H1 (cell line): ENCODE results near the gene CUBN. TPM values are rescaled to one million over a fixed set of nuclear protein-coding genes. Genes with fewer than 3 reads are reported as not detected.
A peak's percentile ranks its signal among the peaks of the same experiment; 100 is the strongest.

Experiments used
- CTCF ChIA-PET: fragments of 300-600 bp; sonication (Branson Sonifier 250); formaldehyde crosslinking; loops from one replicate; lab custom pipeline; 2021; ENCODE audit not compliant: partially characterized antibody; lab: Charles Lee
- POLR2A ChIA-PET: fragments of 300-600 bp; sonication (Branson Sonifier 250); formaldehyde crosslinking; loops from one replicate; lab custom pipeline; 2021; ENCODE audit warnings: inconsistent platforms; ENCODE audit not compliant: partially characterized antibody; lab: Charles Lee
- DNase-seq, 2 experiments: peaks; one replicate each; pipeline versions ENCODE4 v3.0.0 to v3.0.0-alpha.2; 2010 to 2022; ENCODE audit warnings: low spot score in 2 of 2, low read depth in 1 of 2, mixed read lengths in 1 of 2
- FAIRE-seq: peaks from 2 replicates; lab custom pipeline; 2011; peaks lifted over from hg19 to GRCh38; lab: Jason Lieb, UNC
- H2AFZ ChIP-seq: 2 replicates; pipeline ENCODE4 v1.8.1; 2012; ENCODE audit warnings: low read length, inconsistent platforms
- H2AK5ac ChIP-seq: 2 replicates; pipeline ENCODE4 v1.6.1; 2013; ENCODE audit warnings: low read depth, low read length
- H2BK120ac ChIP-seq: replicated peaks from 2 replicates; pipeline ENCODE3; 2013; ENCODE audit warnings: low read depth, low read length, inconsistent platforms
- H2BK12ac ChIP-seq: 2 replicates; pipeline ENCODE4 v1.6.1; 2013; ENCODE audit warnings: low read depth, low read length
- H2BK15ac ChIP-seq: 2 replicates; pipeline ENCODE4 v1.6.1; 2013; ENCODE audit warnings: low read length
- H2BK20ac ChIP-seq: 2 replicates; pipeline ENCODE4 v1.6.1; 2013; ENCODE audit warnings: low read length
- H2BK5ac ChIP-seq: 2 replicates; pipeline ENCODE4 v1.6.1; 2013; ENCODE audit warnings: low read depth, low read length
- H3K14ac ChIP-seq: 2 replicates; pipeline ENCODE4 v1.6.1; 2013; ENCODE audit warnings: inconsistent platforms; ENCODE audit not compliant: insufficient read length
- H3K18ac ChIP-seq: 2 replicates; pipeline ENCODE4 v1.6.1; 2013; ENCODE audit warnings: low read length; ENCODE audit errors: extremely low read depth
- H3K23ac ChIP-seq: 2 replicates; pipeline ENCODE4 v1.6.1; 2013; ENCODE audit warnings: inconsistent platforms; ENCODE audit not compliant: insufficient read length
- H3K23me2 ChIP-seq: 2 replicates; pipeline ENCODE4 v1.6.1; 2013; ENCODE audit warnings: low read depth, low read length
- H3K27ac ChIP-seq: 2 replicates; pipeline ENCODE4 v1.6.1; 2011; ENCODE audit warnings: low read depth, low read length, inconsistent platforms
- H3K27me3 ChIP-seq, 4 experiments: replicated peaks in 1 of 4; 1 replicate in 1 of 4; 2 replicates in 3 of 4; pipeline versions ENCODE4 v1.6.1 to v1.8.1; 2011 to 2013; ENCODE audit warnings: low read length in 3 of 4, mild to moderate bottlenecking in 3 of 4, inconsistent platforms in 2 of 4, mixed read lengths in 2 of 4, moderate library complexity in 1 of 4; ENCODE audit not compliant: control insufficient read depth in 3 of 4, insufficient read depth in 3 of 4; ENCODE audit errors: extremely low read depth in 1 of 4
- H3K36me3 ChIP-seq, 4 experiments: 2 replicates each; pipeline versions ENCODE4 v1.6.1 to v1.8.1; 2011 to 2013; ENCODE audit warnings: mild to moderate bottlenecking in 4 of 4, low read length in 3 of 4, moderate library complexity in 2 of 4, control low read depth in 1 of 4, inconsistent platforms in 1 of 4; ENCODE audit not compliant: insufficient read depth in 4 of 4, control insufficient read depth in 2 of 4
- H3K4ac ChIP-seq: replicated peaks from 2 replicates; pipeline ENCODE3; 2013; ENCODE audit warnings: low read length, low read depth, mixed read lengths, inconsistent platforms; ENCODE audit not compliant: insufficient read length
- H3K4me1 ChIP-seq, 4 experiments: replicated peaks in 1 of 4; 1 replicate in 1 of 4; 2 replicates in 3 of 4; pipeline versions ENCODE4 v1.6.1 to v1.8.1; 2011 to 2013; ENCODE audit warnings: low read length in 3 of 4, inconsistent platforms in 2 of 4, mixed read lengths in 1 of 4; ENCODE audit not compliant: insufficient read depth in 4 of 4, control insufficient read depth in 3 of 4
- H3K4me2 ChIP-seq, 2 experiments: 2 replicates each; pipeline versions ENCODE4 v1.6.1 to v1.8.1; 2011 to 2013; ENCODE audit warnings: low read depth in 2 of 2, low read length in 2 of 2, control low read depth in 1 of 2, inconsistent platforms in 1 of 2, mild to moderate bottlenecking in 1 of 2; ENCODE audit not compliant: insufficient read depth in 1 of 2
- H3K4me3 ChIP-seq, 4 experiments: fragments of 200-600, 300-600 bp in 1 of 4; sonication (generic), shearing (Covaris generic), sonication (Bioruptor Twin) in 1 of 4; 2 replicates each; pipeline versions ENCODE4 v1.5.1 to v1.8.1; 2011 to 2016; ENCODE audit warnings: low read length in 4 of 4, low read depth in 3 of 4, control low read depth in 2 of 4, inconsistent platforms in 2 of 4, mild to moderate bottlenecking in 2 of 4, mixed read lengths in 1 of 4, moderate library complexity in 1 of 4; ENCODE audit not compliant: insufficient read depth in 2 of 4; ENCODE audit errors: extremely low read depth in 1 of 4
- H3K56ac ChIP-seq: replicated peaks from 2 replicates; pipeline ENCODE3; 2013; ENCODE audit warnings: low read depth, mild to moderate bottlenecking, mixed read lengths, low read length, inconsistent platforms; ENCODE audit not compliant: insufficient read length
- H3K79me1 ChIP-seq: 2 replicates; pipeline ENCODE4 v1.6.1; 2013; ENCODE audit warnings: low read depth, low read length, control low read depth
- H3K79me2 ChIP-seq, 2 experiments: 2 replicates each; pipeline versions ENCODE4 v1.6.1 to v1.8.1; 2012 to 2013; ENCODE audit warnings: low read length in 2 of 2, mild to moderate bottlenecking in 2 of 2, inconsistent platforms in 1 of 2; ENCODE audit not compliant: insufficient read depth in 2 of 2, control insufficient read depth in 1 of 2
- H3K9ac ChIP-seq, 4 experiments: replicated peaks in 1 of 4; 1 replicate in 1 of 4; 2 replicates in 3 of 4; pipeline versions ENCODE4 v1.6.1 to v1.8.1; 2011 to 2013; ENCODE audit warnings: low read depth in 3 of 4, low read length in 3 of 4, control low read depth in 2 of 4, mild to moderate bottlenecking in 2 of 4, moderate library complexity in 2 of 4, inconsistent platforms in 1 of 4; ENCODE audit errors: extremely low read depth in 1 of 4
- H3K9me3 ChIP-seq, 2 experiments: 2 replicates each; pipeline versions ENCODE4 v1.6.1 to v1.8.1; 2012 to 2013; ENCODE audit warnings: mild to moderate bottlenecking in 2 of 2, moderate library complexity in 2 of 2, control low read depth in 1 of 2, inconsistent platforms in 1 of 2, low read depth in 1 of 2, low read length in 1 of 2, mixed read lengths in 1 of 2; ENCODE audit not compliant: insufficient read depth in 2 of 2
- H4K20me1 ChIP-seq, 2 experiments: replicated peaks in 1 of 2; 2 replicates each; pipeline versions ENCODE3 to v1.8.1; 2011 to 2013; ENCODE audit warnings: inconsistent platforms in 2 of 2, low read length in 2 of 2, mild to moderate bottlenecking in 1 of 2; ENCODE audit not compliant: insufficient read depth in 2 of 2, control insufficient read depth in 1 of 2
- H4K5ac ChIP-seq: 2 replicates; pipeline ENCODE4 v1.6.1; 2013; ENCODE audit warnings: low read length, low read depth, mixed read lengths, inconsistent platforms; ENCODE audit not compliant: insufficient read length
- H4K8ac ChIP-seq: 2 replicates; pipeline ENCODE4 v1.8.0; 2013; ENCODE audit warnings: mild to moderate bottlenecking, moderate library complexity, low read length, inconsistent platforms; ENCODE audit not compliant: insufficient read depth; ENCODE audit errors: extremely low read depth
- H4K91ac ChIP-seq: replicated peaks from 2 replicates; pipeline ENCODE3; 2013; ENCODE audit warnings: low read length, mixed read lengths, inconsistent platforms; ENCODE audit not compliant: insufficient read length
- BRCA1 ChIP-seq: IDR thresholded peaks from 2 replicates; pipeline ENCODE4 v1.6.1; 2012; ENCODE audit warnings: low read depth, low read length, improper control_type of control experiment
- RAD21 ChIP-seq, 2 experiments: IDR thresholded peaks in 1 of 2; conservative IDR thresholded peaks in 1 of 2; 2 replicates each; pipeline ENCODE4 v1.6.1; 2011; ENCODE audit warnings: low read depth in 2 of 2, low read length in 2 of 2, improper control_type of control experiment in 1 of 2, inconsistent platforms in 1 of 2, mild to moderate bottlenecking in 1 of 2, moderate library complexity in 1 of 2
- TBP ChIP-seq: IDR thresholded peaks from 2 replicates; pipeline ENCODE4 v1.6.1; 2011; ENCODE audit warnings: low read depth, low read length, improper control_type of control experiment
- WGBS, 2 experiments: shearing (Covaris generic) in 1 of 2; methylation state at CpG; one replicate each; pipeline versions ENCODE4 v1.1.6 to v1.1.7; 2013 to 2015; ENCODE audit warnings: low lambda C conversion rate in 2 of 2, mixed read lengths in 2 of 2, inconsistent platforms in 1 of 2, low coverage in 1 of 2, missing lambda C conversion rate in 1 of 2; ENCODE audit not compliant: insufficient replicate concordance in 2 of 2, insufficient coverage in 1 of 2, insufficient read length in 1 of 2; ENCODE audit errors: extremely low coverage in 1 of 2, missing lambda C conversion rate in 1 of 2; 5-methylcytosine and 5-hydroxymethylcytosine counted together
- polyA plus RNA-seq, 7 experiments: library from polyadenylated mRNA; depleted of rRNA in 3 of 7; stranded (reverse) in 5 of 7; unstranded in 2 of 7; fragments of >200 nt in 5 of 7; fragments of 200-250 nt in 2 of 7; gene quantifications; 1 replicate in 5 of 7; 2 replicates in 1 of 7; 4 replicates in 1 of 7; pipeline versions ENCODE4 v1.2.1 to v1.2.3, GENCODE V29; 2011 to 2013; ENCODE audit warnings: missing spikeins in 2 of 7, mixed read lengths in 2 of 7
- total RNA-seq: library from RNA; stranded (reverse); fragmentation: NEBNext Ultra II Directional; extraction: Animal tissue kit (Norgen Biotek cat#: 25700); gene quantifications from 2 replicates; pipeline ENCODE4 v1.2.1, GENCODE V29; 2021
- TF ChIP-seq, protein P1 (sequence below), 3 experiments: IDR thresholded peaks; 1 replicate in 2 of 3; 2 replicates in 1 of 3; pipeline versions ENCODE4 v1.5.1 to v1.6.1; 2011; ENCODE audit warnings: low read length in 3 of 3, mild to moderate bottlenecking in 3 of 3, inconsistent platforms in 2 of 3, low read depth in 1 of 3, moderate library complexity in 1 of 3; ENCODE audit not compliant: insufficient read depth in 1 of 3; ENCODE audit errors: control extremely low read depth in 1 of 3

Gene CUBN
- total and polyA plus RNA-seq, 2 of the 8 experiments (the other 6 are each of a cell fraction or from before 2014, with no cell fraction given) = 0.04 to 0.08 TPM

DNA sequence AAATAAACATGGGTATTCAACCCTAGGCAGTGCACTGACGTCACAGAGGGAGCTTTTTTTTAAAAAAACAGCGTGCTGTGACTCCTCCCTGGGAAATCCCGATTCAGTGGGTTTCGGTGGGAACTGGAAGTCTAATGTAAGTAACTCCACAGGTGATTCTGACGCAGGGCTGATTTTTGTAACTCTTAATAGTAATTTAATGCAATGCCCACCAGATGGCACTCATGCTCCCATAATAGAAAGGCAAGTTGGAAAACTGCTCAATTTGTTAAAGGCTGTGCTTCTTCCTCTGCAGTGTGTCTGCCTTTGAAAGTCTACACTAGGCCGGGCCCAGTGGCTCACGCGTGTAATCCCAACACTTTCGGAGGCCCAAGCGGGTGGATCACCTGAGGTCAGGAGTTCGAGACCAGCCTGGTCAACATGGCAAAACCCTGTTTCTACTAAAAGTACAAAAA, 301.5 kb downstream of the CUBN start:
- Histone ChIP-seq H3K79me2 (no peaks in the 10 kb centered on the region), H3K79me1 (no peaks in the 10 kb centered on the region), H3K4me3 (no peak overlapping the region), H2AK5ac (no peak overlapping the region), H3K14ac (no peak overlapping the region), H4K5ac (no peak overlapping the region), H4K91ac (no peak overlapping the region), H4K8ac (no peak overlapping the region), H3K23ac (no peak overlapping the region), H3K56ac (no peak overlapping the region), H3K18ac (no peak overlapping the region), H2BK12ac (no peak overlapping the region), H3K9ac (no peak overlapping the region), H3K9me3 (peaks cover 3 to 5% of the 10 kb centered on the region in 2 experiments; a peak in 3 of 4 replicates), H2BK120ac (no peak overlapping the region), H2BK20ac (no peak overlapping the region), H2BK15ac (no peak overlapping the region), H2AFZ (no peak overlapping the region), H4K20me1 (no peaks in the 10 kb centered on the region), H3K4me2 (no peak overlapping the region), H3K27me3 (no peaks in the 10 kb centered on the region), H2BK5ac (no peak overlapping the region), H3K23me2 (no peaks in the 10 kb centered on the region), H3K4me1 (no peaks in the 10 kb centered on the region), H3K36me3 (no peaks in the 10 kb centered on the region; a peak in 1 of 8 replicates), H3K4ac (no peak overlapping the region), H3K27ac (no peak overlapping the region)
- peak; percentile 43 to 69 for DNase-seq
- peak; percentile 93 for FAIRE-seq
- WGBS, 2 experiments = 39% methylated on average over 11 of the region's 11 CpGs; no CpG with 5 or more reads in 1 of the 2 experiments
- TF ChIP-seq BRCA1 (no peak), RAD21 (IDR thresholded peaks at IDR 0.05 in 1 of 2, conservative IDR thresholded peaks at IDR 0.05 in 1 of 2; ENCODE audit: low read depth in 2 of 2, low read length in 2 of 2) (peak; percentile 77 to 81), TBP (peak; percentile 56; the same call in 1 of the 2 replicates)
- TF ChIP-seq, protein P1, sequence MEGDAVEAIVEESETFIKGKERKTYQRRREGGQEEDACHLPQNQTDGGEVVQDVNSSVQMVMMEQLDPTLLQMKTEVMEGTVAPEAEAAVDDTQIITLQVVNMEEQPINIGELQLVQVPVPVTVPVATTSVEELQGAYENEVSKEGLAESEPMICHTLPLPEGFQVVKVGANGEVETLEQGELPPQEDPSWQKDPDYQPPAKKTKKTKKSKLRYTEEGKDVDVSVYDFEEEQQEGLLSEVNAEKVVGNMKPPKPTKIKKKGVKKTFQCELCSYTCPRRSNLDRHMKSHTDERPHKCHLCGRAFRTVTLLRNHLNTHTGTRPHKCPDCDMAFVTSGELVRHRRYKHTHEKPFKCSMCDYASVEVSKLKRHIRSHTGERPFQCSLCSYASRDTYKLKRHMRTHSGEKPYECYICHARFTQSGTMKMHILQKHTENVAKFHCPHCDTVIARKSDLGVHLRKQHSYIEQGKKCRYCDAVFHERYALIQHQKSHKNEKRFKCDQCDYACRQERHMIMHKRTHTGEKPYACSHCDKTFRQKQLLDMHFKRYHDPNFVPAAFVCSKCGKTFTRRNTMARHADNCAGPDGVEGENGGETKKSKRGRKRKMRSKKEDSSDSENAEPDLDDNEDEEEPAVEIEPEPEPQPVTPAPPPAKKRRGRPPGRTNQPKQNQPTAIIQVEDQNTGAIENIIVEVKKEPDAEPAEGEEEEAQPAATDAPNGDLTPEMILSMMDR (IDR thresholded peaks at IDR 0.05; ENCODE audit: control extremely low read depth in 1 of 3, insufficient read depth in 1 of 3, low read depth in 1 of 3, low read length in 3 of 3) = peak in 2 of 3 experiments; percentile 53 to 63; a peak in 2 of 4 replicates
- POLR2A ChIA-PET = no interaction called here
- CTCF ChIA-PET = interaction anchor here (0.6 to 2.0 kb wide), 21 partner anchors 9 to 1084 kb away, joined by 3 to 7 read pairs (median 4); no protein-coding TSS in a partner anchor
